ENCODE data around the gene CRELD2. TPM values are rescaled to one million over a fixed set of nuclear protein-coding genes. Genes with fewer than 3 reads are reported as not detected.

Gene CRELD2
- polyA plus RNA-seq, 12 donors, result 11.1 to 29.8 (median 18.2) TPM; not detected in 1

DNA sequence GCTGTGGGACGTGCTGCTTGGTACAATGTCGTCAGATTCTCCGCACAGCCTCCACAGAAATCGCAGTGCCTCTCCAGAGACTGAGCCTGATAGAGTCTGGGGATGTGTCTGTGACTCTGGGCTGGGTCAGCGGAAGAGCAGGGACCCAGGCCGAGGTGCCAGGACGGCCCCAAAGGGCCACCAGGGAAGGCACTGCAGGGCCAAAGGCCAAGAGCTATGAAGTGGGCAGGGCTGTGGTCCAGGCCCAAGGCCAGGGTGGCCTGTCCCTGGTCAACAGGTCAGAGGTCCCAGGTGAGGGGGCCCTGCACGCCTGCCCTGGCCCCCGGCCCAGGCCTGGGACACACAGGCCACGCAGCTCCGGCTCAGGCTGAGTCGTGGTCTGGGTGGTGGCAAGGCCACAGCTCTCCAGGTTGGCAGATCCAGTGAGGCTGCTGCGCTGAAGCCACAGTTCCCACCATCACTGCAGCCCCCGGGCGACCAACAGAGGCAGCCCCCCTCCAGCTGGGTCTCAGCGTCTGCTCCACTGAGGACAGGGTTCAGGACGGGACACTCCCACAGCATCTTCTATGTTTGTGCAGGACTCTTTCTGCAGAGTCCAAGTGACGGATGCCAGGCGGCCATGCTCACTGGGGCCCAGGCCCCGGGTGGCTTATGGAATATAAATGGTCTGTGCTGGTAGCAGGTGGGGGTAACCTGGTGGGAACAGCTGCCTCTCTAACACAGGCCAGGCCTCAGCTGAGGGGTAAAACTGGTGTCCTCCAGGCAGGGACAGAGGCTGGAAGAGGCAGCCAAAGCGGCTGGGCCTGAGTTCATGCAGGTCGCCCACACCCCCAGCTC is 37.4 kb downstream of the CRELD2 start:
- no peak for DNase-seq

DNA sequence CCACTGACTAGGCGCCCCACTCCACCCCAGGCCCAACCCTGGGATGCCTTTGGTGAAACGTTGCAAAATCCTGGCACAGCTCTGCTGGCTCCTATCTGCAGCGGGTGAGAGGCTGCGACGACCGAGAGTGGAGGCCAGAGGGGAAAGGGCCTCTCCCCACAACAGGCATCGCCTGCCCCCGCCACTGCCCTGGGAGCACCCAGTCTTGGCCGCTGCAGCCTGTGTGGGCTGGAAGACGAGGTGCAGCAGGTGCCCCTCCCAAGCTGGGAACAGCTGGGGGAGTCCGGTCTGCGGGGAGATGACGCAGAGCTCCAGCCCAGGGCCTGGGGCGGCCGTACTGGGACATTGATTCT is 38.0 kb downstream of the CRELD2 start:
- no peak for DNase-seq

DNA sequence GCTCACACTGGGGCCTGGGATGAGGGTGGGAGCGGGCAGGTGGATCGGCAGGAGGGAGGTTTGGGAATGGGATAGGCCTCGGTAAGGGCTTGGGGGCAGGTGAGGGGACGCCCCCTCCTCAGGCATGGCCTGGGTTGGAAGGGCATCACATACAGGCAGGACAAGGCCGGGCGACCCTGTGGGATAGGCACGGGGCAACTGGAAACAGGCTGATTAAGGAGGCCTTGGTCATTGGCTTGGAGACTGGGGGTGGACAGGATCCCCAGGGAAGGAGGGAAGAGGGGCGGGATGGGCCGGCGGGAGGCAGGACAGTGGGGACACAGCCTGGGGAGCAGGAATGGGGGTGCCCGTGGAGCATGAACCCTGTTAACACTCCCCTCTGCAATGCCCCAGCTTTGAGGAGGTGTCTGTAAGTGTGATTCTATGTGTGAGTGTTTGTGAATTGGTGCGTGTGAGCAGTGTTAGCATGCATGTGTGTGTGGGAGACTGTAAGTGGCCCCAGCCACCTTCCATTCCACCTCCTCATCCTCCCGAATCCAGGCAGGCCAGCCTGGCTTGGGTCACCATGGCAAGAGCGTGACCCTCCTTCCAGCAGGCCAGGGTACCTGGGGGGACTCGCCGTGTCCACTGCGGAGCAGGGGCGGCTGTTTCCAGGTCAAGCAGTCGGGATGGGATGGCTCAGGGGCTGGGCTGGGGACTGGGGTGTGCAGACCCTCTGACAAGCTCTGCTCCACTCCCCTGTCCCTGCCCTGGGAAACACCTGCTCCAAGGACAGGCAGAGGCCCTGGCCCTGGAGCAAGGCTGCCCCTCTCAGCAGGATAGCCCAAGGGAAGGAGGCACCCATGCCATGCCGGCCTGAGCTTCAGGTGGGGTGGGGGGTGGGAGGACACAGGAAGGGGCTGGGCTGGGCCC is 38.7 kb downstream of the CRELD2 start:
- no peak for DNase-seq

DNA sequence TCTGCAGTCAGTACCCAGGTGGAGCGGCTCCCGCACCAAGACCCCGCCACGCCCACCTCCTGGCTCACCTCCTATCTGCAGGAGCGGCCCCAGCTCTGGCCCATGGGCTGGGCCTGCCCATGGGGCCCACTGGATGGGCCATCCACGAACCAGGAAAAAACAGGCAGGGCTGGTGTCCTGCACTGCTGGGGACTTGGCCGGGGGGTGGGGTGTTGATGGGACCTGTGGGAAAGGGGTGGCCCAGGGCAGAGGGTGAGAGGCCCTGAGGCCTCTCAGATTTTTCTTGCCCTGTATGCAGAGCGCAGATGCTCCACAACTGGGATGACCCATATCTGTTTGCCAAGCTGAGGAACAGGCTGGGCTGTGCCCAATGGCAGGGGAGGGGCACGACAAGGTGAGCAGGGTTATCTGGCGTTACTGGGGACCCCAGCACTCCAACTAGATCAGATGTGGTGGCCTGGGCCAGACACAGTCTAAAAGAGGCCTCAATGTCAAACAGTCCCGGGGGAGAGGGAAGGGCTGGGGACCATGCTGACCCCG is 39.5 kb downstream of the CRELD2 start:
- DNase-seq, result no peak

DNA sequence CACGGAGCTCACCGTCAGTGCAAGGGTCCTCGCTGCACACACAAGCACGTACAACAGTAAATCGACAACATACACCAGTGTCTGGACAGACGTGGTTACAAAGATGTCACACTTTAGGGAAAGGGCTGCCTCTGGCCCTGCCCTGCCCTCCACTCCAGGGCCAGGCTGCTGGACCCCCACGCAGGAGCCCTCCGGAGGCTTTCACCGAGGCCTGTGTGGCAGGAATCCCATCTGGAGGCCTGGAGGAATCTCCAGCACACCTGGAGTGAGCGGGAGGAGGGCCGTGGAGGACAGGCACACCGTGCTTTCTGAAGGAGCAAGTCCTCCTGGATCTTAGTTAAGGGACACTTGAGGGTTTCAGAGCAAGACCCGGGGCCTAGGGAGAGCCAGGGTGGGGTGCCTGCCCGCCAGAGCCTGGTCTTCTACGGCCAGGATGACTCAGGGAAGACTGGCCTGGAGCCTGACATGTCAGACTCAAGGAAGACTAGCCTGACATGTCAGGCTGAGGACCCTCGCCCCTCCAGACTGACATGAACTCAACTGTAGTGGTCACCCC is 40.0 kb downstream of the CRELD2 start:
- no peak for DNase-seq

DNA sequence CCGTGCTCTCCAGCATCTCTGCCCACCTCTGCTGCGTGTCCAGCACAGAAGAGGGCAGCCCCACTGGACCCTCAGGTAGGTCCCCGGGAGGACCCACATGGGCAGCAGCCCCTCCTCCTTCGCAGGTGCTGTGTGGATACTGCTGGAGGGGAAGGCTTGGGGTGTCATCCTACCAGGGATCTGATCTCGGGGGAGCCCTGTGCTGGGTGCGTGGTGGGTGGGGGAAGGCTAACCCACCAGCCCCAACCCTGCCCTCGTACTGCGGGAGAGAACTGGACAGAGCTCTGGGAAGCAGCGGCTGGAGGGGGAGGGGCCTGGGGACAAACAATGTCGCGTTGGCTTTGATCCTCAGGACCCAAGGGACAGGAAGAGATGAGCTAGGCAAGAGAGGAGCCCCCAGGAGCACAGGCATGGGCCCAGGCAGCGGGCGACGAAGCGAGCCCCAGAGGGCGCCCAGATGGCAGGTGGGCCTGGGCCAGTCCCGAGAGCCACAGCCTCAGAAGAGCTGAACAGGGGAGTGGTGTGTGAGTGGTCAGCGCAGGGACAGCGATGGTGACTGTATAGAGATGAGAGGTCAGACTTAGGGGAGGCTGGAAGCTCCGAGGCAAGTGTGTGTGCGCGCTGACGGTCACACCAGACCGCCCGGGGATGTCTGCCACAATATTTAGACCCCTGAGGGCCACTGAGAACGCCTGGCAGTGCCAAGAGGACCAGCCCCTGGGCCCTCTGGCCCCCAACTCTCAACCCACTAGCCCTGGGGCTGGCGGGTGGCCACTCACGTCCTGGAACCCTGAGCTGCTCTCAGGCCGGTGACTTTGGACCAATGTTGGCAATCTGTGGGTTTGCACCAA is 40.7 kb downstream of the CRELD2 start:
- no peak for DNase-seq

DNA sequence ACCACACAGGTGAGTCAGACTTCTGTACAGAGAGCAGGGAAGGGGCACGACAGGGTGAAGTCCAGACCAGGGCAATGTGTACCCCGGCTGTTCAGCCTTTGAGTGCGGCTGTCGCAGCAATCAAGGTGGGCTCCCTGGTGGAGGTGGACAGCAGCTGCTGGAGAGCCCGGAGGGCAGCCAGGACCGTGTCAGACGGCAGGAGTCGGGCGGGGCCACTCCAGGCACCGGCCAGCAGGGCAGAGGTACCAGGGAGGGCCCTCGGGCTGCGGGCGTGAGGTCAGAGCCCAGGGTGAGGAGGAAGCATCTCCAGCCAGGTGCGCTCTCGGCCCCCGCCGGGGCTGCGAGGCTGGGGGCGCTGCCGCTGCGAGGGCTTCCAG is 41.3 kb downstream of the CRELD2 start:
- DNase-seq, result no peak

DNA sequence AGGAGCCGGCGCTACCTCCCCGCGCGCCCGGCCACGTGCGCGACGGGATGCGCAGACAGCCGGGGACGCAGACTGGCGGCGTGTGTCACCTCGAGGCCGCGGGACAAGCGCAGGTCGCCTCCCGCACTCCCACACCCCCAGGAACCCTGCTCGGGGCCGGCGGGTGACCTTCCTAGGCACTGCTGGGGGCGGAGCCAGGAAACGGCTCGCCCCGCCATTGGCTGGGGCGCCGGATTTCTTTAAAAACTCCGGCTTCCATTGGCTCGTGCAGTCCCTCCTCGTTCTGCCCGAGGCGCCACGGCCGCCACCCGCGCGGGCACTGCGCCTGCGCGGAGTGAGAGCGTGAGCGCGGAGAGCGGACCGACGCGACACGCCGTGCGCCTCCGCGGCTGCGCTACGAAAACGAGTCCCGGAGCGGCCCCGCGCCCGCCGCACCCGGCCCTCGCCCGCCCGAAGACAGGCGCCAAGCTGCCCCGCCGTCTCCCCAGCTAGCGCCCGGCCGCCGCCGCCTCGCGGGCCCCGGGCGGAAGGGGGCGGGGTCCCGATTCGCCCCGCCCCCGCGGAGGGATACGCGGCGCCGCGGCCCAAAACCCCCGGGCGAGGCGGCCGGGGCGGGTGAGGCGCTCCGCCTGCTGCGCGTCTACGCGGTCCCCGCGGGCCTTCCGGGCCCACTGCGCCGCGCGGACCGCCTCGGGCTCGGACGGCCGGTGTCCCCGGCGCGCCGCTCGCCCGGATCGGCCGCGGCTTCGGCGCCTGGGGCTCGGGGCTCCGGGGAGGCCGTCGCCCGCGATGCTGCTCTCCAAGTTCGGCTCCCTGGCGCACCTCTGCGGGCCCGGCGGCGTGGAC is 41.9 kb downstream of the CRELD2 start, which contains the start of gene PIM3:
Gene PIM3 (plus strand): TSS at position 614 of the 846 bp plus-strand sequence. CDS start 176 bp downstream, at position 790.
- DNase-seq, result peak; percentile 95

DNA sequence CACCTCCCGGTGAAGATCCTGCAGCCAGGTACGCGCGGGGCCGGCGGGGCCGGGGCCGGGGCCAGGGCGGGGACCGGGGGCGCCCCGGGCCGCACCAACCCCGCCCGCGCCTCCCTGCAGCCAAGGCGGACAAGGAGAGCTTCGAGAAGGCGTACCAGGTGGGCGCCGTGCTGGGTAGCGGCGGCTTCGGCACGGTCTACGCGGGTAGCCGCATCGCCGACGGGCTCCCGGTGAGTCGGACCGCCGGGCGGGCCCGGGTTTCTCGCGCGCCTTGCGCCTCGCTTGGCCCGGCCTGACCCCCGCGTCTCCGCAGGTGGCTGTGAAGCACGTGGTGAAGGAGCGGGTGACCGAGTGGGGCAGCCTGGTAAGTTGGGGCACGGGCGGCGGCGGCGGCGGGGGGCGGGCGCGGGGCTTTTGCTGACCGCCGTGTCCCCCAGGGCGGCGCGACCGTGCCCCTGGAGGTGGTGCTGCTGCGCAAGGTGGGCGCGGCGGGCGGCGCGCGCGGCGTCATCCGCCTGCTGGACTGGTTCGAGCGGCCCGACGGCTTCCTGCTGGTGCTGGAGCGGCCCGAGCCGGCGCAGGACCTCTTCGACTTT is 42.7 kb downstream of the CRELD2 start:
- DNase-seq, result no peak

DNA sequence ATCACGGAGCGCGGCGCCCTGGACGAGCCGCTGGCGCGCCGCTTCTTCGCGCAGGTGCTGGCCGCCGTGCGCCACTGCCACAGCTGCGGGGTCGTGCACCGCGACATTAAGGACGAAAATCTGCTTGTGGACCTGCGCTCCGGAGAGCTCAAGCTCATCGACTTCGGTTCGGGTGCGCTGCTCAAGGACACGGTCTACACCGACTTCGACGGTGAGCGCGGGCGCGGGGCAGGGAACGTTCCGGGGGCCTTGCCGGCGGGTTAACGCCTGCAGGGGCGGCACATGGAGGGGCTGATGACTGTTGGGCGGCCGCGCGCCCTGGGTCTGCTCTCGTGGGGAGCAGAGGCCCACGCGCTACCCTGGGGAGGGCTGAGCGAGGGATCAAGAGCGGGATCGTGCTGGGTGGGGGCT is 43.2 kb downstream of the CRELD2 start:
- no peak for DNase-seq

DNA sequence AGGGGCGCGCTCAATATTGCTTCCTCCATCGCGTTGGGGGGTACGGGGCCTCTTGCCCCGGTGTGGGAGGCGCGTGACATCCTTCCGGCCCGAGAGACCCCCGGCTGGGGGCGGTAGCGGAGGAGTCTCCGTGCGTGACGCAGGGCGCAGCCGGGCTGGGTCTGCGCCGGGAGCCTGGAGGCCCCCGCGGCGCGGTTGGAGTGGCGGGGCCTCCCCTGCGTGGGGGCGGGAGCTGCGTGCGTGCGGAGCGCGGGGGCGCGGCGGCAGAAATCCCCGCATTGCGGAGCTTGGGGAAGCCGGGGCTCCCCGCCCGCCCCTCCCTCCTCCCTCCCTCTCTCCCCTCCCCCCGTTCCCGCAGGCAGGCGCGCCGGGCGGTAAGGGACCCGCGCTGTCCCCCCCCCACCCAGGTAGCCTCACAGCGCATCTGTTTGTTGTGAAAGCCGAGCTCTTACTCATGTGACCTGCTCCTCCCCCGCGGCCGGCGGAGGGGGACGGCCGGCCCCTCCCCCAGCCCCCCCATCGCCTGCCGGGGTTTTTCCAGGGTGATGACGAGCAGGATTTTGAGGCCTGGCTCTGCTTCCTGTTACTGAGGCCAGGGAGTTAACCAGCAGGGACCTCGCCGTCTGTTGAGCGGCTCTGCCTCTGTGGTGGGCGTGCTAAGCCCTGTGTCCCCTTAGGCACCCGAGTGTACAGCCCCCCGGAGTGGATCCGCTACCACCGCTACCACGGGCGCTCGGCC is 43.7 kb downstream of the CRELD2 start:
- DNase-seq, result peak; percentile 77

DNA sequence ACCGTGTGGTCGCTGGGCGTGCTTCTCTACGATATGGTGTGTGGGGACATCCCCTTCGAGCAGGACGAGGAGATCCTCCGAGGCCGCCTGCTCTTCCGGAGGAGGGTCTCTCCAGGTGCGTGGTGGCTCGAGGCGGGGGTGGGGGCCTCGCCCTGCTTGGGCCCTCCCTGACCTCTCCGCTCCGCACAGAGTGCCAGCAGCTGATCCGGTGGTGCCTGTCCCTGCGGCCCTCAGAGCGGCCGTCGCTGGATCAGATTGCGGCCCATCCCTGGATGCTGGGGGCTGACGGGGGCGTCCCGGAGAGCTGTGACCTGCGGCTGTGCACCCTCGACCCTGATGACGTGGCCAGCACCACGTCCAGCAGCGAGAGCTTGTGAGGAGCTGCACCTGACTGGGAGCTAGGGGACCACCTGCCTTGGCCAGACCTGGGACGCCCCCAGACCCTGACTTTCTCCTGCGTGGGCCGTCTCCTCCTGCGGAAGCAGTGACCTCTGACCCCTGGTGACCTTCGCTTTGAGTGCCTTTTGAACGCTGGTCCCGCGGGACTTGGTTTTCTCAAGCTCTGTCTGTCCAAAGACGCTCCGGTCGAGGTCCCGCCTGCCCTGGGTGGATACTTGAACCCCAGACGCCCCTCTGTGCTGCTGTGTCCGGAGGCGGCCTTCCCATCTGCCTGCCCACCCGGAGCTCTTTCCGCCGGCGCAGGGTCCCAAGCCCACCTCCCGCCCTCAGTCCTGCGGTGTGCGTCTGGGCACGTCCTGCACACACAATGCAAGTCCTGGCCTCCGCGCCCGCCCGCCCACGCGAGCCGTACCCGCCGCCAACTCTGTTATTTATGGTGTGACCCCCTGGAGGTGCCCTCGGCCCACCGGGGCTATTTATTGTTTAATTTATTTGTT is 44.6 kb downstream of the CRELD2 start:
- no peak for DNase-seq

DNA sequence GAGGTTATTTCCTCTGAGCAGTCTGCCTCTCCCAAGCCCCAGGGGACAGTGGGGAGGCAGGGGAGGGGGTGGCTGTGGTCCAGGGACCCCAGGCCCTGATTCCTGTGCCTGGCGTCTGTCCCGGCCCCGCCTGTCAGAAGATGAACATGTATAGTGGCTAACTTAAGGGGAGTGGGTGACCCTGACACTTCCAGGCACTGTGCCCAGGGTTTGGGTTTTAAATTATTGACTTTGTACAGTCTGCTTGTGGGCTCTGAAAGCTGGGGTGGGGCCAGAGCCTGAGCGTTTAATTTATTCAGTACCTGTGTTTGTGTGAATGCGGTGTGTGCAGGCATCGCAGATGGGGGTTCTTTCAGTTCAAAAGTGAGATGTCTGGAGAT is 45.2 kb downstream of the CRELD2 start:
- DNase-seq, result no peak

DNA sequence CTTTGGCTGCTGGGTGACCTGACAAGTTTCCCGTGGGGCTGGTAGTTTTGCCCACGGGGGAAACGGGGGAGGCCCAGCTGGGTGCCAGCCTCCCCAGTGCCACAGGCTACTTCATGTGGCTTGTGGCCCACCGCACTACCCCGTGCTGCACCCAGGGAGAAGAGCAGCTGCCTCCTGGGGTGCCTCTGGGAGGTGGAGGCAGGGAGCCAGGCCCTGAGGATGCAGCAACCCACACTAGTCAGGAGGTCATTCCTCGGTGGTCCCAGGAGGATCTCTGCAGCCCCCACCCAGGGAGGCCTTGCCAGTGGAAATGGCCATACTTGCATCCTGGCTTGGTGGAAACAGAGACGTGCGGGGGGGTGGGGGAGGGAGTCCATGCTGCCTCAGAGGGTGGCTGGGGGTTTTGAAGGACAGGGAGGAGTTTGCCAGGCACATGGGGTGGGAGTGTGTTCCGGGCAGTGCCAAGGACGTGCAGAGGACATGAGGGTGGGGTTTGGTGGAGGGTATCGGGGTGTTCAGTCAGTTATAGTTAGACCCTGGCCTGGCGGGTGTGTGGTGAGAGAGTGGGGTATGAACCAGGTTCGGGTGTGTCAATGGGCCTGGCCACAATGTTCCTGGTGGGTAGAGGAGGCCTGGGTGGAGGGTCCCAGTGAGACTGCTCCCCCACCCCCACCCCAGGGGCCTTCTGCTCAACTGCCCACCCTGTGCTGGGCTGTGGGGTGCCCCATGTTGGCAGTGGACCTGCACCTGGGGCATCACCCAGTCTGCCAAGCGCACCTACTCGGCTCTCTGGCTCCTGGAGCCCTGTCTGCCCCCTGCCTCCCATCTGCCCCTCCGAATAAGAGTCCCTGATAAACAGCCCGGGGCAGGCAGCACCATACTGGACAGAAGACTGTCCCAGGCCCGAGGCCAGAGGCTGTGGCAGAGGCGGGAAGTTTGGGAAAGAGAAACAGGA is 46.0 kb downstream of the CRELD2 start:
- no peak for DNase-seq

DNA sequence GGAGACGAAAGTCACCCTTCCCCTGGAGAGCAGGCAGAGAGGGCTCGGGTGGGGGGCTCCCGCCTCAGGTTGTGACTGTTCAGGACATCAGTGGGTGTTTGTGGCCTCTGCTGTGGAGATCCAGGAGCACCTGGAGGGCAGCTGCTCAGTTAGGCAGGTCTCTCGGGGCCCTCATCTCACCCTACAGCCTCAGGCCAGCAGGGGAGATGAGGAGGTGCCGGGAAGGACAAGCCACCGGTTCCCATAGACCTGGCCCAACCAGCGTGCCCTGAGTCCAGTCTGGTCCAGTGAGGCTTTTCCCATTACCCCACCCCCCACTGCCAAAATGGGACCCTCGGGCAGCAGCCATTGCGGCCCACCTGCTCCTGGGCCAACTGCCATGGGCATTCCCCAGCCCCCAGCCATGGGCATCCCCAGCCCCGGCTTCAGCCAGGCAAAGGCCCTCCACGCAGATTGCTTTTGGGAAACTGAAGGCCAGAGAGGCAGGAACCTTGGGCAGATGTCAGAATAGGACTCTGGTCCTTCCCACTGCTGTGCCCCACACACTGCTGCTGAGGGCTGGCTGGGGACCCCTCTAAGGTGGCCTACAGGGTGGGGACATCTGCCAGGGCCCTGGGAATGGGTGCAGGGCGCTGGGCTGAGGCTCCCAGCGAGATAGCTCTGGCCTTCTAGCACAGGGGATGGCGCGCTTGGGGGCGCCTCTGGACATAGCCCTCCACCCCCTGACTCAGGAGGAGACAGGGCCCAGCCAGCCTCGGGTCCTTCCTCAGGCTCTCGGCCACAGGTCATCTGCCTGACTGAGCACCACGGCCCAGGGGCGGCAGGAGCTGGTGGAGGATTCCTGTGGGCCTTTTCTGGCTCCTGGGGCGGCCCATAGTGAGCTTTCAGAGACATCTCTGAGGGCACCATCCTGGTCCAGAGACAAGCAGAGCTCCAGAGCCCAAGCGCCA is 46.9 kb downstream of the CRELD2 start:
- no peak for DNase-seq

Data from muscle of arm (tissue), 12 donors.